ENCODE data around the gene PTPRN2. TPM values are rescaled to one million over a fixed set of nuclear protein-coding genes. Genes with fewer than 3 reads are reported as not detected.

The PTPRN2 gene
- total and polyA plus RNA-seq, 8 donors = 4.9 to 136 (median 46.8) TPM

DNA sequence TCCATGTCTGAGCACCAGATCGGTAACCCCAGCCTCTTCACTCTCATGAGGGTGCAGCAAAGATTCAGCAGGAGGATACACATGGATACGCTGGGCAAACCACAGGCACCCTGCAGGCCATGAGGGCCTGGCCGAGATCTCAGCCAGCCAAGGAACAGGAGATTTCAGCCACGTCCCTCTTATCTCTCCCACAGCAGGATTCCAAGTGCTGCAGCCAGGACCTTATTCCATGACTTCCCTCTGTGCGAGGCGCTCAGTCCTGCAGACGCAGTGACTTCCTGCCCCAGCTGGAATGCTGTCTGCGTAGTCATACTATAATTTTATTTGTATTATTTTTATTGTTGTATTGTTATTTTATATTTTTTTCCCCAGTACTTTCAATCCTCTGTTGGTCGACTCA, 66.8 kb downstream of the PTPRN2 start:
- H3K4me3 ChIP-seq = no peak overlapping the region
- peaks cover 0 to 5% (median 0%) of the 10 kb centered on the region in 4 donors for H3K4me1 ChIP-seq
- H3K27me3 ChIP-seq = peaks cover 0 to 16% (median 0%) of the 10 kb centered on the region in 3 donors
- DNase-seq = no peak
- H3K27ac ChIP-seq = no peak overlapping the region
- TF ChIP-seq POLR2AphosphoS5 (IDR thresholded peaks at IDR 0.05) (no peak), EP300 (IDR thresholded peaks at IDR 0.05) (no peak), POLR2A (IDR thresholded peaks at IDR 0.05) (no peak)
- TF ChIP-seq, protein P1, sequence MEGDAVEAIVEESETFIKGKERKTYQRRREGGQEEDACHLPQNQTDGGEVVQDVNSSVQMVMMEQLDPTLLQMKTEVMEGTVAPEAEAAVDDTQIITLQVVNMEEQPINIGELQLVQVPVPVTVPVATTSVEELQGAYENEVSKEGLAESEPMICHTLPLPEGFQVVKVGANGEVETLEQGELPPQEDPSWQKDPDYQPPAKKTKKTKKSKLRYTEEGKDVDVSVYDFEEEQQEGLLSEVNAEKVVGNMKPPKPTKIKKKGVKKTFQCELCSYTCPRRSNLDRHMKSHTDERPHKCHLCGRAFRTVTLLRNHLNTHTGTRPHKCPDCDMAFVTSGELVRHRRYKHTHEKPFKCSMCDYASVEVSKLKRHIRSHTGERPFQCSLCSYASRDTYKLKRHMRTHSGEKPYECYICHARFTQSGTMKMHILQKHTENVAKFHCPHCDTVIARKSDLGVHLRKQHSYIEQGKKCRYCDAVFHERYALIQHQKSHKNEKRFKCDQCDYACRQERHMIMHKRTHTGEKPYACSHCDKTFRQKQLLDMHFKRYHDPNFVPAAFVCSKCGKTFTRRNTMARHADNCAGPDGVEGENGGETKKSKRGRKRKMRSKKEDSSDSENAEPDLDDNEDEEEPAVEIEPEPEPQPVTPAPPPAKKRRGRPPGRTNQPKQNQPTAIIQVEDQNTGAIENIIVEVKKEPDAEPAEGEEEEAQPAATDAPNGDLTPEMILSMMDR (IDR thresholded peaks at IDR 0.05) = no peak
- 53 to 74% (median 69%) methylated on average over 9 of the region's 9 CpGs for WGBS, 5 donors
- H3K9me3 ChIP-seq = no peaks in the 10 kb centered on the region
- no peaks in the 10 kb centered on the region for H3K36me3 ChIP-seq
- intact Hi-C loops (cut with DNase I; ENCODE audit: low total_unique reads) = no loop called here

DNA sequence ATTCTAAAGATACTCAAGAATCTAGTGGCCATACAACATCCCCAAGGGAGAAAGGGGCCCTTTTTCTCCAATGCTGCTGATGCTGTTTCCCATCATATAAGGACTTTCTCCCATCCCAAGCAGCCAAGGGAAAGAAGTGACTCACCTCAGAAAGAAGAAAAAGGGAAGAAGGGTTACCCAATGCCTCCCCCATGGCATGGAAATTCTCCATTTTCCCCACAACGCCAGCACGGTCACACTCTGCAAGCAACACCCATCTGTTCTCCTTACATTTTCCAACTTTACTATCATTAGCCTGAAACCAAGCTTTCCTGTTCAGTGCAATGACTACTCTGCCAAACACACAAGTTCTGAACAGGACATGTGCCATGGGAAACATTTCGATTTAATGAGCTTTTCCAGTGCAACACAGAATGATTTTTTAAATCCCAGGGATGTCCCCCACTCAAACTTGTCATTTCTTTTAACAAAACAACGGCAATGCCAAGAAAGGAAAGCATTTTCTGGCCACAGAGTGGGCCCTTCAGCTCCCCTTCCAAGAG, 67.9 kb downstream of the PTPRN2 start:
- H3K36me3 ChIP-seq = no peaks in the 10 kb centered on the region
- H3K27ac ChIP-seq = no peak overlapping the region
- H3K4me1 ChIP-seq = peaks cover 0 to 5% (median 0%) of the 10 kb centered on the region in 4 donors
- WGBS, 5 donors = 79 to 92% (median 88%) methylated on average over 4 of the region's 4 CpGs
- H3K4me3 ChIP-seq = no peak overlapping the region
- peaks cover 0 to 9% (median 0%) of the 10 kb centered on the region in 3 donors for H3K27me3 ChIP-seq
- intact Hi-C loops (cut with DNase I; ENCODE audit: low total_unique reads) = no loop called here
- no peak for TF ChIP-seq POLR2AphosphoS5 (IDR thresholded peaks at IDR 0.05)
- TF ChIP-seq, protein P1 (IDR thresholded peaks at IDR 0.05) = no peak
- no peak for TF ChIP-seq EP300 (IDR thresholded peaks at IDR 0.05)
- TF ChIP-seq POLR2A (IDR thresholded peaks at IDR 0.05) = no peak
- H3K9me3 ChIP-seq = no peaks in the 10 kb centered on the region
- no peak for DNase-seq

DNA sequence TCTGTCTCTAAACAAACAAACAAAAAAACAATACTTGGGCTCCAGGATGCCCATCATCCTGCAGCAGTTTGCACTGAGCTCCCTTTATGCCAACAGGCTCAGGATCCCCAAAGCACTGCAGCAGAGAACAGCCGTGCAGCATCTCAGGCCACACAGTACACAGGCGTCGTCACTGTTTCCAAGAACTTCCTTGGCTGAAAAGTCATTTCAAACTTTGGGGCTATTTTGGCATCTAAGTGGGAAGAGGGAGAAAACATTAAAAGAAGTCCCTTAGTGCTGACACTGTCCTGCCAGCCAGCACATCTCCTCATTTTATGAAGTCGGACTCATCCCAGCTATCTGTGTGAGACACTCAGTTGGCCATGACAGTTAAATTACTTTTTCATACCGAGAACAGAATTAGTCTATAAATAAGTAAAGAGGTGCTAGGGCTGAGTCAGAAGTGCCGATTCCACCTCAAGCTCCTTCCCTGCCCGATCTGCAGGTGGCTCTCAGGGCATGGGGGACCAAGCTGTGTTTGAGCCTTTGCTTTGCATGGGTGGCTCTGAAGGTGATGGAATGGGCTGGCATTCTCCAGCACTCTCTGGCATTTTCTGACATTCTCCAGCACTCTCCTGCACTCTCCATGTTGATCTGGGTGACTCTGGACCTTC, 68.5 kb downstream of the PTPRN2 start:
- no peak overlapping the region for H3K27ac ChIP-seq
- no peak for DNase-seq
- no peaks in the 10 kb centered on the region for H3K36me3 ChIP-seq
- intact Hi-C loops (cut with DNase I; ENCODE audit: low total_unique reads) = no loop called here
- H3K27me3 ChIP-seq = peaks cover 0 to 9% (median 0%) of the 10 kb centered on the region in 3 donors
- no peak overlapping the region for H3K4me3 ChIP-seq
- TF ChIP-seq POLR2A (IDR thresholded peaks at IDR 0.05) (no peak), EP300 (IDR thresholded peaks at IDR 0.05) (no peak), POLR2AphosphoS5 (IDR thresholded peaks at IDR 0.05) (no peak)
- TF ChIP-seq, protein P1 (IDR thresholded peaks at IDR 0.05) = no peak
- H3K9me3 ChIP-seq = no peaks in the 10 kb centered on the region
- WGBS, 5 donors = 80 to 90% (median 87%) methylated on average over 7 of the region's 7 CpGs
- H3K4me1 ChIP-seq = peaks cover 0 to 5% (median 0%) of the 10 kb centered on the region in 4 donors

DNA sequence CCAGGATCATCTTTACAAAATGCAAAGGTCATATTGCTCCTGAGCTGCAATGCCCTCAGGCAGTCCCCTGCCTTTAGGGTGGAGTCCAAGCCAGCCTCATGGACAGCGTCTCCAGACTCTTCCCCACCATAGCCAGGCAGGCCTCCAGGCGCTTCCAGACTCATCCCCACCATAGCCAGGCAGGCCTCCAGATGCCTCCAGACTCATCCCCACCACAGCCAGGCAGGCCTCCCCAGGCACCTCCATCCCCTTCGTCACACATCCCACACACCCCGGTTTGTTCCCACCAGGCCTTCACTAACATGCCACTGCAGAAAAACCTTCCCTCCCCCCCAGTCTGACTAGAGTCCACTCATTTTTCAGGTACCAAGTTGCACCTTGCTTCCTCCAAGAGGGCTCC, 70.1 kb downstream of the PTPRN2 start:
- no peaks in the 10 kb centered on the region for H3K36me3 ChIP-seq
- intact Hi-C loops (cut with DNase I; ENCODE audit: low total_unique reads) = no loop called here
- DNase-seq = no peak
- peaks cover 0 to 5% (median 0%) of the 10 kb centered on the region in 4 donors for H3K4me1 ChIP-seq
- H3K4me3 ChIP-seq = no peak overlapping the region
- TF ChIP-seq, protein P1 (IDR thresholded peaks at IDR 0.05) = no peak
- TF ChIP-seq POLR2A (IDR thresholded peaks at IDR 0.05) (no peak), EP300 (IDR thresholded peaks at IDR 0.05) (no peak), POLR2AphosphoS5 (IDR thresholded peaks at IDR 0.05) (no peak)
- H3K27me3 ChIP-seq = peaks cover 0 to 9% (median 0%) of the 10 kb centered on the region in 3 donors
- H3K9me3 ChIP-seq = peaks cover 0 to 4% (median 4%) of the 10 kb centered on the region in 4 donors
- no peak overlapping the region for H3K27ac ChIP-seq
- WGBS, 5 donors = 93 to 97% (median 97%) methylated on average over 4 of the region's 4 CpGs
